ENCODE measurements around the gene SPTLC3. TPM values are rescaled to one million over a fixed set of nuclear protein-coding genes. Genes with fewer than 3 reads are reported as not detected.

SPTLC3 gene
- total and polyA plus RNA-seq, 7 experiments from 2014 or later, result 0.24 to 2.4 (median 0.73) TPM

DNA sequence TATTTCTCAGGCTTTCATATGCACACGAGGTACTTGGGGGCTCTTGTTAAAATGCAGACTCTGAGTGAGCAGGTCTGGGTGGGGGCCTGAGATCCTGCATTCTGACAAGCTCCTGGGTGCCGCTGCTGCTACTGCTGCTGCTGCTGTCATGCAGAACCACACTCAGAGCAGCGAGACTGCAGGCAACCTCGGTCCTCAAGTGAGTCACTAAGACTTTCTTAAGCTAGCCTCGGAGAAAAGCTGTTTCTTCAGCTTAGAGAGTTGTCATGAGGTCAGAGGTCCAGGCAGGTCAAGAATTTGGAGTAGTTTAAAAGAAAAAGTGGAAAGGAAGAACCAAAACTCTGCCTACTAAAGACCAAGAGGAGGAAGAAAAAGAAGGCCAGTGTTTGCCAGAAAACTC, 92.9 kb downstream of the SPTLC3 start:
- DNase-seq (no peak), ATAC-seq (no peak)
- peaks cover 0 to 6% (median 3%) of the 10 kb centered on the region in 5 donors for H3K27me3 Mint-ChIP-seq
- H3K36me3 Mint-ChIP-seq, result no peaks in the 10 kb centered on the region
- no peak overlapping the region for H3K27ac ChIP-seq (ENCODE audit: low read depth, low read length)
- no peak overlapping the region for H3K27ac Mint-ChIP-seq
- no peaks in the 10 kb centered on the region for H3K4me1 Mint-ChIP-seq
- H3K4me3 Mint-ChIP-seq, result no peak overlapping the region
- CTCF ChIA-PET, result no interaction called here
- no peaks in the 10 kb centered on the region for H3K36me3 ChIP-seq (ENCODE audit: control insufficient read depth in 2 of 3, insufficient read depth in 3 of 3, low read length in 3 of 3)
- no peak overlapping the region for H3K4me3 ChIP-seq (ENCODE audit: low read length)
- H3K9me3 ChIP-seq (ENCODE audit: control insufficient read depth in 2 of 3, low read length in 3 of 3), result no peaks in the 10 kb centered on the region
- H3K9me3 Mint-ChIP-seq, result no peaks in the 10 kb centered on the region
- intact Hi-C loops (cut with micrococcal nuclease), result no loop called here
- no peaks in the 10 kb centered on the region for H3K27me3 ChIP-seq (ENCODE audit: control insufficient read depth in 2 of 2, insufficient read depth in 2 of 2, low read length in 2 of 2)
- H3K4me1 ChIP-seq (ENCODE audit: control insufficient read depth in 2 of 2, insufficient read depth in 2 of 2, low read length in 2 of 2), result no peaks in the 10 kb centered on the region
- POLR2A ChIA-PET, result no interaction called here

DNA sequence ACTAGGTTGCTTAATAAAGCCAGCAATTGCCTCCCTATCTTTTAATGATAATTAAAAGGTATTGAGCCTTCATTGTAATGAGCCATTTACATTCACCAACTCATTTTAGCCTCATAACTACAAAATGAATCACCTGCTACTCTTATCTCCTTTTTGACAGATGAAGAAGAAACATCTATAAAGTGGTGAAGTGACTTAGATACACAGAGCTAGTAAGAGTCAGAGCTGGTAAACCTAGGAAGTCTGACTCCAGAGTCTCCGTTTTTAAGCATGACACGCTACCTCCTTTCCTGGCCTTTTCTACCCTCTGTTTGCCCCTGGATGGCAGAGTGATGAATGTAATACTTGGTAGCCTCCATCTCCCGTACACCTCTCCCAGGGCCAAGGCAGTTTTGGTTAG, 93.5 kb downstream of the SPTLC3 start:
- no peaks in the 10 kb centered on the region for H3K36me3 Mint-ChIP-seq
- peaks cover 0 to 6% (median 5%) of the 10 kb centered on the region in 5 donors for H3K27me3 Mint-ChIP-seq
- intact Hi-C loops (cut with micrococcal nuclease), result no loop called here
- Histone ChIP-seq H3K27ac (ENCODE audit: low read depth, low read length) (no peak overlapping the region), H3K4me1 (ENCODE audit: control insufficient read depth in 2 of 2, insufficient read depth in 2 of 2, low read length in 2 of 2) (no peaks in the 10 kb centered on the region), H3K27me3 (ENCODE audit: control insufficient read depth in 2 of 2, insufficient read depth in 2 of 2, low read length in 2 of 2) (no peaks in the 10 kb centered on the region), H3K4me3 (ENCODE audit: low read length) (no peak overlapping the region), H3K9me3 (ENCODE audit: control insufficient read depth in 2 of 3, low read length in 3 of 3) (no peaks in the 10 kb centered on the region), H3K36me3 (ENCODE audit: control insufficient read depth in 2 of 3, insufficient read depth in 3 of 3, low read length in 3 of 3) (no peaks in the 10 kb centered on the region)
- no peak overlapping the region for H3K27ac Mint-ChIP-seq
- ATAC-seq, result no peak
- H3K4me1 Mint-ChIP-seq, result no peaks in the 10 kb centered on the region
- ChIA-PET CTCF (no interaction called here), POLR2A (no interaction called here)
- no peak overlapping the region for H3K4me3 Mint-ChIP-seq
- DNase-seq, result no peak
- H3K9me3 Mint-ChIP-seq, result no peaks in the 10 kb centered on the region

DNA sequence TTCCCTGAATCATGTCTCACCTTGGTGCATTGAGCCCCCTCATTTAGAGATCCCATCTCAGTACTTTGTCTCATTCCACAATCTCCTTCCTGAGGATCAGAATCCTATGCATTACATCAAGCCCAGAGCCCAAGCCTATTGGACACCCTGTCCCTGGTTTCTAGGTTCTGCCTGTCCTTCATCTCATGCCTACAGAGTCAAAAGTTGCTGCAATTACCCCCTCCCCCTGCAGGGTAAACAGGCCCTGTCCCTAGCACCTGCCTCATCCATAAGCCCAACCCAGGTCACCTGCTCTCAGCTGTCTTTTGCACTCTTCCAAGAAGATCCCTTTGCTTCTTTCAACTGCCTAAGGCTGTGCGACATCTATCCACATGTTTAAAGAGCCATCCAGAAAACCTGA, 93.9 kb downstream of the SPTLC3 start:
- no peak overlapping the region for H3K4me3 ChIP-seq (ENCODE audit: low read length)
- ATAC-seq, result no peak
- H3K27me3 Mint-ChIP-seq, result peaks cover 0 to 6% (median 5%) of the 10 kb centered on the region in 5 donors
- no peaks in the 10 kb centered on the region for H3K9me3 ChIP-seq (ENCODE audit: control insufficient read depth in 2 of 3, low read length in 3 of 3)
- intact Hi-C loops (cut with micrococcal nuclease), result no loop called here
- ChIA-PET CTCF (no interaction called here), POLR2A (no interaction called here)
- no peaks in the 10 kb centered on the region for H3K4me1 Mint-ChIP-seq
- H3K36me3 Mint-ChIP-seq, result no peaks in the 10 kb centered on the region
- no peaks in the 10 kb centered on the region for H3K9me3 Mint-ChIP-seq
- H3K36me3 ChIP-seq (ENCODE audit: control insufficient read depth in 2 of 3, insufficient read depth in 3 of 3, low read length in 3 of 3), result no peaks in the 10 kb centered on the region
- no peak overlapping the region for H3K4me3 Mint-ChIP-seq
- no peak overlapping the region for H3K27ac ChIP-seq (ENCODE audit: low read depth, low read length)
- no peak for DNase-seq
- H3K27me3 ChIP-seq (ENCODE audit: control insufficient read depth in 2 of 2, insufficient read depth in 2 of 2, low read length in 2 of 2), result no peaks in the 10 kb centered on the region
- no peak overlapping the region for H3K27ac Mint-ChIP-seq
- H3K4me1 ChIP-seq (ENCODE audit: control insufficient read depth in 2 of 2, insufficient read depth in 2 of 2, low read length in 2 of 2), result no peaks in the 10 kb centered on the region

DNA sequence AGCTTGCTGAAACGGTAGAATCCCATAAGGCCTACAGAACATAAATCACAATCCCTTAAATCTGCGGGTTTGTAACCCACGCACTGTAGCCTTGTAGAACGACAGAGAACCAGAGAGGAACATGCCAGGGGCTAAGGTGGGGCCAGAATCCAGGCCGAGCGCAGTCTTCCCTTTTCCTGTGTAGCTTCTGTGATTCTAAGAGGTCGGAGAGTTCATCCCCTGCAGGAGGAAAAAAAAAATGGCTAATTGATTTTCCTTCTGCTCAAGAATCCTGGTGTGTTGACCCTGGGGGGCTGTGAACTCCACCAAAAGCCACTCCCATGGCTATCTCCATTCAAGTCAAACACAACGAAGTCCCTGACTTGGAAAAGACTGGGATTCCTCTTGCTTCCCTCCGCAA, 96.3 kb downstream of the SPTLC3 start:
- Mint-ChIP-seq H3K27me3 (peaks cover 0 to 6% (median 5%) of the 10 kb centered on the region in 5 donors), H3K27ac (no peak overlapping the region), H3K4me3 (no peak overlapping the region), H3K36me3 (no peaks in the 10 kb centered on the region), H3K4me1 (no peaks in the 10 kb centered on the region), H3K9me3 (no peaks in the 10 kb centered on the region)
- H3K4me3 ChIP-seq (ENCODE audit: low read length), result no peak overlapping the region
- H3K36me3 ChIP-seq (ENCODE audit: control insufficient read depth in 2 of 3, insufficient read depth in 3 of 3, low read length in 3 of 3), result no peaks in the 10 kb centered on the region
- no peaks in the 10 kb centered on the region for H3K27me3 ChIP-seq (ENCODE audit: control insufficient read depth in 2 of 2, insufficient read depth in 2 of 2, low read length in 2 of 2)
- H3K9me3 ChIP-seq (ENCODE audit: control insufficient read depth in 2 of 3, low read length in 3 of 3), result no peaks in the 10 kb centered on the region
- ATAC-seq (no peak), DNase-seq (no peak)
- CTCF ChIA-PET, result interaction anchor here (1.7 kb wide), 1 partner anchor 9 kb away, joined by 6 read pairs; no protein-coding TSS in a partner anchor
- H3K27ac ChIP-seq (ENCODE audit: low read depth, low read length), result no peak overlapping the region
- POLR2A ChIA-PET, result no interaction called here
- intact Hi-C loops (cut with micrococcal nuclease), result loop anchor here in 1 of 2 donors (5.0 kb wide), 1 partner anchor 1428 kb away; no protein-coding TSS in a partner anchor
- no peaks in the 10 kb centered on the region for H3K4me1 ChIP-seq (ENCODE audit: control insufficient read depth in 2 of 2, insufficient read depth in 2 of 2, low read length in 2 of 2)

DNA sequence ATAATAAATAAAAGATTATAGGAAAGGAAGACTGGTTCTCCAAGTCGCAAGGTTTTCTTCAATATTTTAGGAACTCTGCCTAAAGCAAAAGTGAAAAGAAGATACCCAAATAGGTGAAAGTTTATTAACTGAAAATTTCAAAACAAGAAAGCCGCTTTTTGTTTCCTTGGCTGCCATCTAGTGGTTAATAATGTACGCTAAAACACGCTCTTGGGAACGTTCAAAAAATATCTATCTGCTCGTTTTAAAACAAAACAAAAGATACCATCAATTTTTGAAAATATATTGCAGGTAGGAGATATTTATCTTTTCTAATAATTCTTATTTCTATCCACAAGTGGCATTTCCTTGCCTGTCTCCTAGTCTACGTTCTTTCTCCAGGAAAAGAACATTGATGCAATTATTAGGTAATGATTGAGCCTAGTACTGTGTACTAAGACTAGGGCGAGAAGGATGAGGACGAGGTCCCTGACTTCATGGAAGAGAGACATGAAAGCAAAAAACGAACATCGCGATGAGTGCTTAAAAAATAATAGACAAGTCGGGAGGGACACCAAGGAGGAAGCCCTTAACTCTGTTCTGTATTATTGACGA, 97.2 kb downstream of the SPTLC3 start:
- Mint-ChIP-seq H3K27ac (no peak overlapping the region), H3K4me1 (no peaks in the 10 kb centered on the region), H3K4me3 (no peak overlapping the region), H3K36me3 (no peaks in the 10 kb centered on the region), H3K27me3 (peaks cover 0 to 6% (median 5%) of the 10 kb centered on the region in 5 donors), H3K9me3 (no peaks in the 10 kb centered on the region)
- DNase-seq, result peak in 5 of 9 donors; percentile 10 to 34 (median 14)
- Histone ChIP-seq H3K27me3 (ENCODE audit: control insufficient read depth in 2 of 2, insufficient read depth in 2 of 2, low read length in 2 of 2) (no peaks in the 10 kb centered on the region), H3K4me1 (ENCODE audit: control insufficient read depth in 2 of 2, insufficient read depth in 2 of 2, low read length in 2 of 2) (no peaks in the 10 kb centered on the region), H3K9me3 (ENCODE audit: control insufficient read depth in 2 of 3, low read length in 3 of 3) (no peaks in the 10 kb centered on the region), H3K36me3 (ENCODE audit: control insufficient read depth in 2 of 3, insufficient read depth in 3 of 3, low read length in 3 of 3) (no peaks in the 10 kb centered on the region), H3K27ac (ENCODE audit: low read depth, low read length) (no peak overlapping the region), H3K4me3 (ENCODE audit: low read length) (no peak overlapping the region)
- CTCF ChIA-PET, result interaction anchor here (1.7 kb wide), 1 partner anchor 10 kb away, joined by 6 read pairs; no protein-coding TSS in a partner anchor
- POLR2A ChIA-PET, result no interaction called here
- intact Hi-C loops (cut with micrococcal nuclease), result loop anchor here in 1 of 2 donors (1.0 to 5.0 kb wide), 3 partner anchors 136 to 1429 kb away; no protein-coding TSS in a partner anchor
- no peak for ATAC-seq

DNA sequence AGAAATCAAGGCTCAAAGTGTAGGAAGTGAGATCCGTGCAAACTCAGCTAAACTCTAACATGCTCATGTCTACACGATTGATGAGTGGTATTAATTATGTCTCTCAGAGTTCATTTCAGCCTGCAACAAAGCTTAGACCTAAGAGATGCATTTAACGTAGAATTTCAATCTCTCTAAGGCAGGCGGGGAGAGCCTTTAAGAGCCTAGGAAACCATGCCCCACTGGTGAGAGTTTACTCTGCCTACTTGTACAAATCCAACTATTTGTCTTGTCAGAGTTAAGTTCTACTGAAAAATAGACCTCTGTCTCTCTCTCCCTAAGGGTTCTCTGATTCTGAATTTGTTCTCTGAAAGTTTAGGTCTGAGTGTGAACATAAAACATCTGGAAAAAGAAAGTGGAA, 100.9 kb downstream of the SPTLC3 start:
- ATAC-seq (no peak), DNase-seq (no peak)
- Mint-ChIP-seq H3K4me1 (no peaks in the 10 kb centered on the region), H3K27me3 (peaks cover 0 to 6% (median 5%) of the 10 kb centered on the region in 5 donors), H3K4me3 (no peak overlapping the region), H3K36me3 (no peaks in the 10 kb centered on the region), H3K9me3 (no peaks in the 10 kb centered on the region), H3K27ac (no peak overlapping the region)
- no peaks in the 10 kb centered on the region for H3K36me3 ChIP-seq (ENCODE audit: control insufficient read depth in 2 of 3, insufficient read depth in 3 of 3, low read length in 3 of 3)
- H3K4me1 ChIP-seq (ENCODE audit: control insufficient read depth in 2 of 2, insufficient read depth in 2 of 2, low read length in 2 of 2), result no peaks in the 10 kb centered on the region
- H3K27ac ChIP-seq (ENCODE audit: low read depth, low read length), result no peak overlapping the region
- H3K9me3 ChIP-seq (ENCODE audit: control insufficient read depth in 2 of 3, low read length in 3 of 3), result no peaks in the 10 kb centered on the region
- POLR2A ChIA-PET, result no interaction called here
- CTCF ChIA-PET, result interaction anchor here (1.8 to 1.9 kb wide), 2 partner anchors 9 to 193 kb away, joined by 4 to 11 read pairs; no protein-coding TSS in a partner anchor
- intact Hi-C loops (cut with micrococcal nuclease), result loop anchor here in 1 of 2 donors (5.0 kb wide), 1 partner anchor 1432 kb away; no protein-coding TSS in a partner anchor
- no peak overlapping the region for H3K4me3 ChIP-seq (ENCODE audit: low read length)
- H3K27me3 ChIP-seq (ENCODE audit: control insufficient read depth in 2 of 2, insufficient read depth in 2 of 2, low read length in 2 of 2), result no peaks in the 10 kb centered on the region

DNA sequence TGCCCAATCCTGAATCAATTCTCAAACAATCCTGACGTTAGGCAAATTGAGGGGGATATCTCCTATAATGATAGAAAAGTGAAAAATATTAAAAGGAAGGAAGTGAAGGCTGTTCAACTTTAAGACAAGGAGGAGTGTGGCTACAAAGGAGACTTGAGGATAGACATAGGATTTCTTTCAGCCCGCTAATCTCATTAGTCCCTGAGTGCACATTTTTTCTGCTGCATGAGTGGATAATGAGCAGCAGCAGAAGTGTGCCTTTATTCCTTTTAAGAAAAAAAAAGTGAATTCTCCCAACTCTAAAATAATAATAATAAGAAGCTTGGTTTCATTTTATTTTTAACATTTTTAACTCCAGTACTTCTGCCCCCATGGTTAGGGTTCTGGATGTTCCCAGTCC, 102.0 kb downstream of the SPTLC3 start:
- DNase-seq (no peak), ATAC-seq (no peak)
- POLR2A ChIA-PET, result interaction anchor here (0.6 kb wide), 1 partner anchor 510 kb away, joined by 3 read pairs; no protein-coding TSS in a partner anchor
- no peaks in the 10 kb centered on the region for H3K9me3 Mint-ChIP-seq
- peaks cover 0 to 6% (median 5%) of the 10 kb centered on the region in 5 donors for H3K27me3 Mint-ChIP-seq
- no peak overlapping the region for H3K4me3 Mint-ChIP-seq
- no peaks in the 10 kb centered on the region for H3K4me1 Mint-ChIP-seq
- no peaks in the 10 kb centered on the region for H3K4me1 ChIP-seq (ENCODE audit: control insufficient read depth in 2 of 2, insufficient read depth in 2 of 2, low read length in 2 of 2)
- no peaks in the 10 kb centered on the region for H3K27me3 ChIP-seq (ENCODE audit: control insufficient read depth in 2 of 2, insufficient read depth in 2 of 2, low read length in 2 of 2)
- H3K27ac Mint-ChIP-seq, result no peak overlapping the region
- no peaks in the 10 kb centered on the region for H3K36me3 ChIP-seq (ENCODE audit: control insufficient read depth in 2 of 3, insufficient read depth in 3 of 3, low read length in 3 of 3)
- no peak overlapping the region for H3K4me3 ChIP-seq (ENCODE audit: low read length)
- CTCF ChIA-PET, result interaction anchor here (1.2 kb wide), 1 partner anchor 192 kb away, joined by 3 read pairs; no protein-coding TSS in a partner anchor
- H3K9me3 ChIP-seq (ENCODE audit: control insufficient read depth in 2 of 3, low read length in 3 of 3), result no peaks in the 10 kb centered on the region
- intact Hi-C loops (cut with micrococcal nuclease), result no loop called here
- no peak overlapping the region for H3K27ac ChIP-seq (ENCODE audit: low read depth, low read length)
- no peaks in the 10 kb centered on the region for H3K36me3 Mint-ChIP-seq
